SK-N-SH (cell line): ENCODE measurements around the gene BLID. TPM values are rescaled to one million over a fixed set of nuclear protein-coding genes. Genes with fewer than 3 reads are reported as not detected.
A peak's percentile ranks its signal among the peaks of the same experiment; 100 is the strongest.

Experiments
- CTCF ChIP-seq: fragments of 200-600 bp; sonication (generic); IDR thresholded peaks from 2 replicates; pipeline ENCODE4 v1.6.1; 2017; ENCODE audit warnings: antibody characterized with exemption, mild to moderate bottlenecking, moderate library complexity
- FOSL2 ChIP-seq: IDR thresholded peaks from 2 replicates; pipeline ENCODE4 v1.4.0; 2012; ENCODE audit warnings: low read depth, mild to moderate bottlenecking, moderate library complexity, borderline replicate concordance
- FOXM1 ChIP-seq: IDR thresholded peaks from 2 replicates; pipeline ENCODE4 v1.4.0; 2012; ENCODE audit warnings: low read depth, mild to moderate bottlenecking
- GABPA ChIP-seq: IDR thresholded peaks from 2 replicates; pipeline ENCODE4 v1.4.0; 2012; ENCODE audit warnings: low read depth, mild to moderate bottlenecking
- IRF3 ChIP-seq: fragments of 150-350 bp; IDR thresholded peaks from 2 replicates; pipeline ENCODE4 v1.6.1; 2016; ENCODE audit warnings: mild to moderate bottlenecking, low read depth, low read length
- JUND ChIP-seq: IDR thresholded peaks from 2 replicates; pipeline ENCODE4 v1.4.0; 2012
- MAX ChIP-seq: IDR thresholded peaks from 2 replicates; pipeline ENCODE4 v1.4.0; 2012; ENCODE audit warnings: low read depth
- MEF2A ChIP-seq: IDR thresholded peaks from 2 replicates; pipeline ENCODE4 v1.4.0; 2012; ENCODE audit warnings: low read depth, borderline replicate concordance
- NFIC ChIP-seq: IDR thresholded peaks from 2 replicates; pipeline ENCODE4 v1.4.0; 2012; ENCODE audit warnings: borderline replicate concordance
- PBX3 ChIP-seq: IDR thresholded peaks from 2 replicates; pipeline ENCODE4; 2012
- RAD21 ChIP-seq: IDR thresholded peaks from 2 replicates; pipeline ENCODE4 v1.6.1; 2012; ENCODE audit warnings: mild to moderate bottlenecking, low read length
- REST ChIP-seq: IDR thresholded peaks from 2 replicates; pipeline ENCODE4 v1.6.1; 2012; ENCODE audit warnings: mild to moderate bottlenecking, low read depth, low read length, moderate library complexity
- RFX5 ChIP-seq: IDR thresholded peaks from 2 replicates; pipeline ENCODE4 v1.6.1; 2012; ENCODE audit warnings: mild to moderate bottlenecking, improper control_type of control experiment, low read length
- SIN3A ChIP-seq: IDR thresholded peaks from 2 replicates; pipeline ENCODE4 v1.6.1; 2012; ENCODE audit warnings: low read depth, mild to moderate bottlenecking, low read length, moderate library complexity, borderline replicate concordance
- TCF12 ChIP-seq: IDR thresholded peaks from 2 replicates; pipeline ENCODE4 v1.4.0; 2012
- YY1 ChIP-seq: IDR thresholded peaks from 2 replicates; pipeline ENCODE4 v1.4.0; 2012; ENCODE audit warnings: low read depth, mild to moderate bottlenecking
- ZBTB33 ChIP-seq: IDR thresholded peaks from 2 replicates; pipeline ENCODE4 v1.4.0; 2012; ENCODE audit warnings: low read depth, borderline replicate concordance
- polyA plus RNA-seq, 3 experiments: library from polyadenylated mRNA; depleted of rRNA; stranded (reverse); fragments of >200 nt; gene quantifications; 2 replicates each; pipeline ENCODE4 v1.2.3, GENCODE V29; 2012

BLID gene
- polyA plus RNA-seq, 1 of the 3 experiments (the other 2 are of a cell fraction), result not detected

GRCh38 chr11:122137078-122137793 lies 21.2 kb upstream of the BLID start (continued):
- TF ChIP-seq REST (no peak), MEF2A (peak; percentile 31; the same call in 1 of the 2 replicates), NFIC (peak; percentile 84), ZBTB33 (0 out of 2 replicates have a peak, but pooled peaks have one; percentile 37), JUND (peak; percentile 89), FOXM1 (peak; percentile 84), CTCF (no peak), RAD21 (no peak), FOSL2 (peak; percentile 94), GABPA (peak; percentile 22; the same call in 1 of the 2 replicates), RFX5 (no peak), YY1 (no peak), SIN3A (no peak), TCF12 (peak; percentile 86), PBX3 (peak; percentile 65), MAX (no peak), IRF3 (no peak)
